Measurements from ENCODE around the gene FYCO1. TPM values are rescaled to one million over a fixed set of nuclear protein-coding genes. Genes with fewer than 3 reads are reported as not detected.

Gene FYCO1
- total and polyA plus RNA-seq, 4 experiments from 2014 or later = 0.73 to 43.3 (median 26.6) TPM

- Mint-ChIP-seq H3K27ac (peak overlapping the region; percentile 31 to 99 (median 90)), H3K9me3 (no peaks in the 10 kb centered on the region), H3K4me1 (peaks cover 50 to 96% (median 74%) of the 10 kb centered on the region in 4 donors), H3K4me3 (peak overlapping the region in 7 of 8 donors; percentile 38 to 93 (median 79)), H3K27me3 (no peaks in the 10 kb centered on the region), H3K36me3 (peaks cover 39 to 68% of the 10 kb centered on the region in 2 donors)
- intact Hi-C loops (cut with micrococcal nuclease) = loop anchor here (5.0 kb wide), 1 partner anchor 36 kb away; the partner anchor contains the start of gene CXCR6
- peaks cover 40% of the 10 kb centered on the region for H3K36me3 ChIP-seq (ENCODE audit: insufficient read depth, low read length)
- H3K4me1 ChIP-seq (ENCODE audit: insufficient read depth, low read length) = peaks cover 91% of the 10 kb centered on the region
- DNase-seq = peak; percentile 38 to 73 (median 48)
- CTCF ChIA-PET (ENCODE audit: partially characterized antibody) = interaction anchor here (2.3 to 6.1 kb wide), 4 partner anchors 10 to 100 kb away, joined by 8 to 65 read pairs (median 12); partner anchors contain the start of gene CXCR6
- no peaks in the 10 kb centered on the region for H3K9me3 ChIP-seq (ENCODE audit: control insufficient read depth in 1 of 2, low read length in 2 of 2)
- peak overlapping the region in 1 of 2 donors; percentile 2 for H3K4me3 ChIP-seq (ENCODE audit: low read length in 2 of 2)
- peak overlapping the region; percentile 10 for H3K27ac ChIP-seq (ENCODE audit: low read depth, low read length)
- no peaks in the 10 kb centered on the region for H3K27me3 ChIP-seq (ENCODE audit: insufficient read depth, low read length)
- POLR2A ChIA-PET (ENCODE audit: partially characterized antibody) = interaction anchor here (1.4 to 7.3 kb wide), 10 partner anchors 9 to 392 kb away, joined by 3 to 108 read pairs (median 14); partner anchors contain the start of genes CCR5, CXCR6 and FYCO1
Observed at GRCh38 chr3:45978006-45978761, 17.4 kb downstream of the FYCO1 start.

GRCh38 chr3:45976191-45977091 lies 19.2 kb downstream of the FYCO1 start:
- Mint-ChIP-seq H3K4me1 (peaks cover 59 to 99% (median 77%) of the 10 kb centered on the region in 4 donors), H3K27ac (peak overlapping the region; percentile 86 to 96 (median 90)), H3K9me3 (no peaks in the 10 kb centered on the region), H3K4me3 (peak overlapping the region in 7 of 8 donors; percentile 4 to 86 (median 56)), H3K36me3 (peaks cover 41 to 65% of the 10 kb centered on the region in 2 donors), H3K27me3 (no peaks in the 10 kb centered on the region)
- H3K4me3 ChIP-seq (ENCODE audit: low read length in 2 of 2) = peak overlapping the region in 1 of 2 donors; percentile 1
- no peaks in the 10 kb centered on the region for H3K27me3 ChIP-seq (ENCODE audit: insufficient read depth, low read length)
- H3K36me3 ChIP-seq (ENCODE audit: insufficient read depth, low read length) = peaks cover 30% of the 10 kb centered on the region
- CTCF ChIA-PET (ENCODE audit: partially characterized antibody) = interaction anchor here (0.8 to 6.1 kb wide), 13 partner anchors 10 to 393 kb away, joined by 3 to 65 read pairs (median 5); partner anchors contain the start of genes CXCR6 and FYCO1
- no peaks in the 10 kb centered on the region for H3K9me3 ChIP-seq (ENCODE audit: control insufficient read depth in 1 of 2, low read length in 2 of 2)
- peak overlapping the region; percentile 36 for H3K27ac ChIP-seq (ENCODE audit: low read depth, low read length)
- peaks cover 99% of the 10 kb centered on the region for H3K4me1 ChIP-seq (ENCODE audit: insufficient read depth, low read length)
- peak; percentile 53 to 78 (median 56) for DNase-seq
- intact Hi-C loops (cut with micrococcal nuclease) = loop anchor here (1.0 to 5.0 kb wide), 4 partner anchors 11 to 92 kb away; partner anchors contain the start of genes CXCR6 and FYCO1
- POLR2A ChIA-PET (ENCODE audit: partially characterized antibody) = interaction anchor here (0.6 to 7.3 kb wide), 18 partner anchors 8 to 563 kb away, joined by 3 to 108 read pairs (median 4); partner anchors contain the start of genes CCR5, CXCR6, FYCO1 and LZTFL1

GRCh38 chr3:45975686-45976085 lies 19.9 kb downstream of the FYCO1 start:
- CTCF ChIA-PET (ENCODE audit: partially characterized antibody) = interaction anchor here (0.8 to 6.1 kb wide), 8 partner anchors 9 to 102 kb away, joined by 3 to 65 read pairs (median 9); partner anchors contain the start of gene CXCR6
- POLR2A ChIA-PET (ENCODE audit: partially characterized antibody) = interaction anchor here (1.1 to 7.3 kb wide), 8 partner anchors 9 to 563 kb away, joined by 3 to 108 read pairs (median 31); partner anchors contain the start of genes CXCR6 and FYCO1
- H3K36me3 ChIP-seq (ENCODE audit: insufficient read depth, low read length) = peaks cover 27% of the 10 kb centered on the region
- Mint-ChIP-seq H3K9me3 (no peaks in the 10 kb centered on the region), H3K27me3 (no peaks in the 10 kb centered on the region), H3K36me3 (peaks cover 42 to 63% of the 10 kb centered on the region in 2 donors), H3K4me1 (peaks cover 55 to 96% (median 77%) of the 10 kb centered on the region in 4 donors), H3K27ac (peak overlapping the region; percentile 86 to 96 (median 90)), H3K4me3 (peak overlapping the region in 7 of 8 donors; percentile 4 to 86 (median 54))
- intact Hi-C loops (cut with micrococcal nuclease) = loop anchor here (1.0 to 5.0 kb wide), 4 partner anchors 10 to 93 kb away; partner anchors contain the start of genes CXCR6 and FYCO1
- peak overlapping the region; percentile 36 for H3K27ac ChIP-seq (ENCODE audit: low read depth, low read length)
- no peak for DNase-seq
- no peak overlapping the region for H3K4me3 ChIP-seq (ENCODE audit: low read length in 2 of 2)
- no peaks in the 10 kb centered on the region for H3K27me3 ChIP-seq (ENCODE audit: insufficient read depth, low read length)
- peaks cover 96% of the 10 kb centered on the region for H3K4me1 ChIP-seq (ENCODE audit: insufficient read depth, low read length)
- H3K9me3 ChIP-seq (ENCODE audit: control insufficient read depth in 1 of 2, low read length in 2 of 2) = no peaks in the 10 kb centered on the region

- Mint-ChIP-seq H3K27ac (peak overlapping the region; percentile 32 to 96 (median 86)), H3K27me3 (no peaks in the 10 kb centered on the region), H3K36me3 (peaks cover 49 to 66% of the 10 kb centered on the region in 2 donors), H3K4me3 (peak overlapping the region in 2 of 8 donors; percentile 0 to 59), H3K4me1 (peaks cover 55 to 96% (median 78%) of the 10 kb centered on the region in 4 donors), H3K9me3 (no peaks in the 10 kb centered on the region)
- H3K27me3 ChIP-seq (ENCODE audit: insufficient read depth, low read length) = no peaks in the 10 kb centered on the region
- peaks cover 31% of the 10 kb centered on the region for H3K36me3 ChIP-seq (ENCODE audit: insufficient read depth, low read length)
- intact Hi-C loops (cut with micrococcal nuclease) = loop anchor here (5.0 kb wide), 1 partner anchor 32 kb away; the partner anchor contains the start of gene CXCR6
- CTCF ChIA-PET (ENCODE audit: partially characterized antibody) = interaction anchor here (1.4 to 6.1 kb wide), 3 partner anchors 10 to 103 kb away, joined by 4 to 65 read pairs (median 6); no protein-coding TSS in a partner anchor
- no peak for DNase-seq
- peaks cover 89% of the 10 kb centered on the region for H3K4me1 ChIP-seq (ENCODE audit: insufficient read depth, low read length)
- no peak overlapping the region for H3K27ac ChIP-seq (ENCODE audit: low read depth, low read length)
- H3K4me3 ChIP-seq (ENCODE audit: low read length in 2 of 2) = no peak overlapping the region
- POLR2A ChIA-PET (ENCODE audit: partially characterized antibody) = interaction anchor here (2.6 to 7.3 kb wide), 4 partner anchors 10 to 93 kb away, joined by 29 to 108 read pairs (median 54); partner anchors contain the start of gene FYCO1
- no peaks in the 10 kb centered on the region for H3K9me3 ChIP-seq (ENCODE audit: control insufficient read depth in 1 of 2, low read length in 2 of 2)
Observed at GRCh38 chr3:45974686-45975085, 20.9 kb downstream of the FYCO1 start.

- Mint-ChIP-seq H3K36me3 (peaks cover 53 to 70% of the 10 kb centered on the region in 2 donors), H3K9me3 (no peaks in the 10 kb centered on the region), H3K27ac (peak overlapping the region; percentile 63 to 90 (median 75)), H3K27me3 (no peaks in the 10 kb centered on the region), H3K4me1 (peaks cover 40 to 91% (median 66%) of the 10 kb centered on the region in 4 donors), H3K4me3 (peak overlapping the region in 4 of 8 donors; percentile 20 to 54 (median 28))
- intact Hi-C loops (cut with micrococcal nuclease) = no loop called here
- H3K27ac ChIP-seq (ENCODE audit: low read depth, low read length) = no peak overlapping the region
- ChIA-PET POLR2A (ENCODE audit: partially characterized antibody) (interaction anchor here (1.1 to 7.3 kb wide), 8 partner anchors 9 to 95 kb away, joined by 3 to 108 read pairs (median 5); partner anchors contain the start of gene FYCO1), CTCF (ENCODE audit: partially characterized antibody) (interaction anchor here (1.5 to 6.1 kb wide), 2 partner anchors 28 to 105 kb away, joined by 4 to 65 read pairs; no protein-coding TSS in a partner anchor)
- H3K4me3 ChIP-seq (ENCODE audit: low read length in 2 of 2) = no peak overlapping the region
- no peaks in the 10 kb centered on the region for H3K9me3 ChIP-seq (ENCODE audit: control insufficient read depth in 1 of 2, low read length in 2 of 2)
- DNase-seq = no peak
- no peaks in the 10 kb centered on the region for H3K27me3 ChIP-seq (ENCODE audit: insufficient read depth, low read length)
- peaks cover 49% of the 10 kb centered on the region for H3K36me3 ChIP-seq (ENCODE audit: insufficient read depth, low read length)
- H3K4me1 ChIP-seq (ENCODE audit: insufficient read depth, low read length) = peaks cover 75% of the 10 kb centered on the region
Observed at GRCh38 chr3:45972534-45973402, 22.9 kb downstream of the FYCO1 start.
